RWPE2 (cell line): ENCODE results near the gene ANKRD17.

Source experiments
- ATAC-seq: fragments of 200-7000 bp; cut with Tn5 transposase; 3 replicates; pipeline ENCODE4 v1.9.1; 2021; ENCODE audit warnings: low read depth
- DNase-seq: peaks from one replicate; pipeline ENCODE4 v3.0.0-alpha.2; 2020; ENCODE audit warnings: low spot score
- H3K27ac ChIP-seq: fragments of 450-650 bp; 2 replicates; pipeline ENCODE4 v1.5.1; 2017; ENCODE audit warnings: mild to moderate bottlenecking; ENCODE audit not compliant: poor library complexity, severe bottlenecking
- H3K27me3 ChIP-seq: fragments of 250-450 bp; sonication (Bioruptor Pico); 2 replicates; pipeline ENCODE4 v1.5.1; 2021; ENCODE audit warnings: mild to moderate bottlenecking, moderate library complexity; ENCODE audit not compliant: insufficient read depth, poor library complexity, severe bottlenecking
- H3K36me3 ChIP-seq: fragments of 250-450 bp; sonication (Bioruptor Pico); 2 replicates; pipeline ENCODE4 v1.5.1; 2020; ENCODE audit warnings: low read depth, mild to moderate bottlenecking, moderate library complexity
- H3K4me1 ChIP-seq: fragments of 250-450 bp; sonication (Bioruptor Pico); 2 replicates; pipeline ENCODE4 v1.5.1; 2021; ENCODE audit warnings: mild to moderate bottlenecking, moderate library complexity; ENCODE audit not compliant: insufficient read depth, poor library complexity, severe bottlenecking
- H3K4me3 ChIP-seq: fragments of 250-450 bp; sonication (Bioruptor Pico); 2 replicates; pipeline ENCODE4 v1.5.1; 2021; ENCODE audit warnings: mild to moderate bottlenecking, moderate library complexity; ENCODE audit not compliant: severe bottlenecking
- H3K9me3 ChIP-seq: fragments of 250-450 bp; sonication (Bioruptor Pico); 2 replicates; pipeline ENCODE4 v1.5.1; 2021; ENCODE audit warnings: mild to moderate bottlenecking, moderate library complexity; ENCODE audit not compliant: severe bottlenecking
- TF ChIP-seq, protein P1 (sequence below): fragments of 450-650 bp; IDR thresholded peaks from one replicate; pipeline ENCODE4 v1.5.1; 2017; ENCODE audit warnings: mild to moderate bottlenecking, moderate library complexity; ENCODE audit not compliant: poor library complexity, severe bottlenecking

The ANKRD17 gene

DNA sequence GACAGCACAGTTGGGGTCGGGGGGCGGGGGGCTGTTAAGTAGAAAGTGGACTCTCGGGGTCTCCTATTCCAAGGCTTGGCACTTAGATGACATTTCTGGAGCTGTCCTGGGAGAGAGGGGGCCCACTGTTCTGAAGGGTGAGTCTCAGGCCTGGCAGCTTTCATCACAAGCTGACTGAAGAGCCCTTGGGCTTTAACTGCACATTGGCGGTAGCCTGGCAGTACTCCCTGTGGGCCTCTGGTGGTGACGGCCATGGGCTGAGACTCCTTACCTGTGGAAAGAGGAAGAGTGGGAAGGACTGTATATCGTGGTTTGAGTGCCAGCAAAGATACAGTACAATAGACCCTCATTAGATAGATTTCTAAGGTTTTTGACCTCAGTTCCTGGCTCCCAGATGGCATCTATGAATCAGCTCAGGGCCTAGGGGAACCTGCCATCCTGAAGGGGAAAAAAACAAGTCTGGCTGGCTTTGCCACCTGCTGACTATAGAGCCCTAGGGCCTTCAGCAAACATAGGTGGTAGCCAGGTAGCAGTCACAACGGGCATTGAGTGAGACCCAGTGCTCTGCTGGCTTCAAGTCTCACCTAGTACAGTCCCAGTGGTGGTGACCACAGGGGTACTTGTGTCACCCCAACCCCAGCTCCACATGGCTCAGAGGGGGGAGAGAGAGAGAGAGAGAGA lies 87.9 kb downstream of the ANKRD17 start:
- H3K4me1 ChIP-seq: no peaks in the 10 kb centered on the region
- no peak for ATAC-seq
- H3K27ac ChIP-seq: no peak overlapping the region
- TF ChIP-seq, protein P1, sequence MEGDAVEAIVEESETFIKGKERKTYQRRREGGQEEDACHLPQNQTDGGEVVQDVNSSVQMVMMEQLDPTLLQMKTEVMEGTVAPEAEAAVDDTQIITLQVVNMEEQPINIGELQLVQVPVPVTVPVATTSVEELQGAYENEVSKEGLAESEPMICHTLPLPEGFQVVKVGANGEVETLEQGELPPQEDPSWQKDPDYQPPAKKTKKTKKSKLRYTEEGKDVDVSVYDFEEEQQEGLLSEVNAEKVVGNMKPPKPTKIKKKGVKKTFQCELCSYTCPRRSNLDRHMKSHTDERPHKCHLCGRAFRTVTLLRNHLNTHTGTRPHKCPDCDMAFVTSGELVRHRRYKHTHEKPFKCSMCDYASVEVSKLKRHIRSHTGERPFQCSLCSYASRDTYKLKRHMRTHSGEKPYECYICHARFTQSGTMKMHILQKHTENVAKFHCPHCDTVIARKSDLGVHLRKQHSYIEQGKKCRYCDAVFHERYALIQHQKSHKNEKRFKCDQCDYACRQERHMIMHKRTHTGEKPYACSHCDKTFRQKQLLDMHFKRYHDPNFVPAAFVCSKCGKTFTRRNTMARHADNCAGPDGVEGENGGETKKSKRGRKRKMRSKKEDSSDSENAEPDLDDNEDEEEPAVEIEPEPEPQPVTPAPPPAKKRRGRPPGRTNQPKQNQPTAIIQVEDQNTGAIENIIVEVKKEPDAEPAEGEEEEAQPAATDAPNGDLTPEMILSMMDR: no peak
- H3K27me3 ChIP-seq: no peaks in the 10 kb centered on the region
- H3K4me3 ChIP-seq: no peak overlapping the region
- DNase-seq: no peak
- H3K36me3 ChIP-seq: peaks cover 91% of the 10 kb centered on the region
- H3K9me3 ChIP-seq: peaks cover 4% of the 10 kb centered on the region

DNA sequence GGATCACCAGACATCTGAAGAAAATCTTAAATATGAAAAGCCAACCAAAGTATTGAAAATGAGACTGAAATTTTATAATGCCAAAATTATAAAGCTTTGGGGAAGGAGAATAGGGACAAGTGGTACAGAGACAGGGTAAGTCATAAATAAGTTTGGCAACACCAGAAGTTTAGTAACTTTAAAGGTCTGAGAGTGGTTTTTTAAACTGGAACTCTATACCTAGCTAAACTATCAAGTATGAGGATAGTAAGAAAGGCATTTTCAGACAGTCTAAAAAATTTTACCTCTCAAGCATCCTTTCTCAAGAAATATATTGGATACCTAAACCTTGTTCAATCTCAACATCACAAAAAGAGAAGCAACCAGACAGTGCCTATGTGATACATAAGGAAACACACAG lies 92.4 kb downstream of the ANKRD17 start:
- DNase-seq (no peak), ATAC-seq (no peak)
- Histone ChIP-seq H3K36me3 (peaks cover 74% of the 10 kb centered on the region), H3K4me1 (no peaks in the 10 kb centered on the region), H3K4me3 (no peak overlapping the region), H3K27me3 (no peaks in the 10 kb centered on the region), H3K27ac (no peak overlapping the region), H3K9me3 (peaks cover 4% of the 10 kb centered on the region)
- TF ChIP-seq, protein P1: no peak

DNA sequence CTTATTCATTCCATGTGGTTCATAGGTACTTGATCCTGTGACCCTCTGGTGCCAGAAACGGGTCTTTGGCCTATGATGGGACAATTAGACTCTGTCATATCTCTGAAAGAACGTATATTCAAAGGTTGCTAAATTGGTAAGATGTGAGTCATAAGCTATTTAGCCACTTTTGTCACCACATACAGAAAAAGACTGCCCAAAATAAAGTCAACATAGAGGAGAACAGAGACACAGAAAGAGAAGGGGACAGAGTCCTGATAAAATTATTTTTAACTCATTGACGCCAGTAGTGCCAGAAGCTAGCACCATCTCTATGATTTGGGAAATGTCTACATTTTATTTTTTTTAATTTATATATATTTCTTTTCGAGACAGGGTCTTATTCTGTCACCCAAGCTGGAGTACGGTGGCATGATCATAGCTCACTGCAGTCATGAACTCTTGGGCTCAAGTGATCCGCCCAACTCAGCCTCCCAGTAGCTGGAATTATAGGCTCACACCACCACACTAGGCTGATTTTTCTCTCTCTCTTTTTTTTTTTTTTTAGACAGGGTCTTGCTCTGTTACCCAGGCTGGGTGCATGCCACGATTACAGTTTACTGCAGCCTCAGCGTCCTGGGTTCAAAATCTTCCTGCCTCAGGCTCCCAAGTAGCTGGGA lies 96.9 kb downstream of the ANKRD17 start:
- DNase-seq (no peak), ATAC-seq (no peak)
- Histone ChIP-seq H3K36me3 (peaks cover 74% of the 10 kb centered on the region), H3K4me1 (no peaks in the 10 kb centered on the region), H3K9me3 (no peaks in the 10 kb centered on the region), H3K27ac (no peak overlapping the region), H3K4me3 (no peak overlapping the region), H3K27me3 (no peaks in the 10 kb centered on the region)
- TF ChIP-seq, protein P1: no peak

DNA sequence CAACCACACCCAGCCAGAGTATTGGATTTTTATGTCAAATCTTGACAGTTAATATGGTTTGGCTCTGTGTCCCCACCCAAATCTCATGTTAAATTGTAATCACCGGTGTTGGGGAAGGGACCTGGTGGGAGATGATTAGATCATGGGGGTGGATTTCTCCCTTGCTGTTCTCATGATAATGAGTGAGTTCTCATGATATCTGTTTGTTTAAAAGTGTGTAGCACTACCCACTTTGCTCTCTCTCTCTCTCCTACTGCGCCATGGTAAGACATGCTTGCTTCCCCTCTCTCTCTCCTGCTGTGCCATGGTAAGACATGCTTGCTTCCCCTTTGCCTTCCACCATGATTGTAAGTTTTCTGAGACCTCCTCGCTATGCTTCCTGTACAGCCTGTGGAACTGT lies 102.2 kb downstream of the ANKRD17 start:
- Histone ChIP-seq H3K27ac (no peak overlapping the region), H3K9me3 (no peaks in the 10 kb centered on the region), H3K36me3 (peaks cover 85% of the 10 kb centered on the region), H3K4me3 (no peak overlapping the region), H3K4me1 (no peaks in the 10 kb centered on the region), H3K27me3 (no peaks in the 10 kb centered on the region)
- ATAC-seq (no peak), DNase-seq (no peak)
- TF ChIP-seq, protein P1: no peak

DNA sequence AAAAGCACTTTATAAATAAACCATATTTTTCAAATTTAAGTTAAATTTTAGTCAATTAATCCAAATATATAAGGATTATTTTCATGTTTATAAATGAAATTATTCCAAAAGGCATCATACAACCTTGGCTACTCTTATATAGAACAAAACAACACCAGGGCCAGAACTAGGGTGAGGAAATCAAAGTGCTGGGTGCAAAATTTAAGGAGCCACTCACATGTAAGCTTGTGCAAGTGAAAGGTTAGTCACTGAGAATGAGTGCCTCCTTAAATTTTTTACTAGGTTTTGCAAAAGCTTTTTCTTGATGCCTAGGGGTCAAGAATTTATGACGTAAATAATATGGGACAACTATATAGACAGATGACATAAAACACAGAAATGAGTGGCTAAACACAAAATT lies 105.7 kb downstream of the ANKRD17 start:
- Histone ChIP-seq H3K27me3 (no peaks in the 10 kb centered on the region), H3K36me3 (peaks cover 87% of the 10 kb centered on the region), H3K9me3 (no peaks in the 10 kb centered on the region), H3K4me3 (no peak overlapping the region), H3K4me1 (no peaks in the 10 kb centered on the region), H3K27ac (no peak overlapping the region)
- TF ChIP-seq, protein P1: no peak
- no peak for DNase-seq
- ATAC-seq: no peak
